ENCODE results near the gene TEX53. TPM values are rescaled to one million over a fixed set of nuclear protein-coding genes. Genes with fewer than 3 reads are reported as not detected.
A peak's percentile ranks its signal among the peaks of the same experiment; 100 is the strongest.

TEX53 gene
- total and polyA plus RNA-seq, 2 donors (not counting 1 experiment from before 2014, with no cell fraction given), result not detected

GRCh38 chr9:114643001-114643400 is 14.6 kb downstream of the TEX53 start:
- H2AFZ ChIP-seq (ENCODE audit: insufficient read depth, low read depth, low read length, poor library complexity, severe bottlenecking), result no peak overlapping the region
- Mint-ChIP-seq H3K27ac (peak overlapping the region; percentile 32), H3K27me3 (no peaks in the 10 kb centered on the region), H3K9me3 (ENCODE audit: insufficient read depth) (no peaks in the 10 kb centered on the region), H3K4me1 (peaks cover 9% of the 10 kb centered on the region), H3K4me3 (no peak overlapping the region)
- H3K36me3 ChIP-seq (replicated peaks in 1 of 2; ENCODE audit: control extremely low read depth in 1 of 2, control insufficient read depth in 1 of 2, extremely low read depth in 1 of 2, insufficient read depth in 2 of 2, low read length in 1 of 2), result peaks cover 2 to 74% of the 10 kb centered on the region in 2 experiments
- H3K27ac ChIP-seq (ENCODE audit: low read length in 2 of 2), result no peak overlapping the region
- H3K79me2 ChIP-seq (ENCODE audit: control insufficient read depth, insufficient read depth, low read length), result no peaks in the 10 kb centered on the region
- TF ChIP-seq, protein P1, sequence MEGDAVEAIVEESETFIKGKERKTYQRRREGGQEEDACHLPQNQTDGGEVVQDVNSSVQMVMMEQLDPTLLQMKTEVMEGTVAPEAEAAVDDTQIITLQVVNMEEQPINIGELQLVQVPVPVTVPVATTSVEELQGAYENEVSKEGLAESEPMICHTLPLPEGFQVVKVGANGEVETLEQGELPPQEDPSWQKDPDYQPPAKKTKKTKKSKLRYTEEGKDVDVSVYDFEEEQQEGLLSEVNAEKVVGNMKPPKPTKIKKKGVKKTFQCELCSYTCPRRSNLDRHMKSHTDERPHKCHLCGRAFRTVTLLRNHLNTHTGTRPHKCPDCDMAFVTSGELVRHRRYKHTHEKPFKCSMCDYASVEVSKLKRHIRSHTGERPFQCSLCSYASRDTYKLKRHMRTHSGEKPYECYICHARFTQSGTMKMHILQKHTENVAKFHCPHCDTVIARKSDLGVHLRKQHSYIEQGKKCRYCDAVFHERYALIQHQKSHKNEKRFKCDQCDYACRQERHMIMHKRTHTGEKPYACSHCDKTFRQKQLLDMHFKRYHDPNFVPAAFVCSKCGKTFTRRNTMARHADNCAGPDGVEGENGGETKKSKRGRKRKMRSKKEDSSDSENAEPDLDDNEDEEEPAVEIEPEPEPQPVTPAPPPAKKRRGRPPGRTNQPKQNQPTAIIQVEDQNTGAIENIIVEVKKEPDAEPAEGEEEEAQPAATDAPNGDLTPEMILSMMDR (IDR thresholded peaks at IDR 0.05), result no peak
- peaks cover 0 to 4% (median 0%) of the 10 kb centered on the region in 3 donors for H3K9me3 ChIP-seq (ENCODE audit: control extremely low read depth in 1 of 3, control insufficient read depth in 2 of 3, insufficient read depth in 1 of 3, low read length in 2 of 3)
- H3K4me3 ChIP-seq (ENCODE audit: control extremely low read depth in 1 of 5, extremely low read depth in 1 of 5, insufficient read depth in 1 of 5, low read depth in 2 of 5, low read length in 4 of 5), result no peak overlapping the region
- intact Hi-C loops (cut with micrococcal nuclease), result no loop called here
- DNase-seq, result no peak
- H3K9ac ChIP-seq (ENCODE audit: low read length), result no peak overlapping the region
- no peak overlapping the region for H3K4me2 ChIP-seq (replicated peaks; ENCODE audit: low read depth, low read length, poor library complexity, severe bottlenecking)
- ChIA-PET POLR2A (no interaction called here), CTCF (interaction anchor here (3.1 kb wide), 1 partner anchor 10 kb away, joined by 17 read pairs; no protein-coding TSS in a partner anchor)
- no peak for ATAC-seq (ENCODE audit: low read depth)
- H3K27me3 ChIP-seq (replicated peaks in 1 of 4; ENCODE audit: control extremely low read depth in 1 of 4, control insufficient read depth in 3 of 4, insufficient read depth in 4 of 4, low read length in 3 of 4), result no peaks in the 10 kb centered on the region
- peaks cover 5 to 7% of the 10 kb centered on the region in 2 donors for H3K4me1 ChIP-seq (ENCODE audit: control insufficient read depth in 2 of 2, insufficient read depth in 2 of 2, low read length in 2 of 2)
- WGBS (ENCODE audit: insufficient coverage), result 97% methylated on average over 8 of the region's 8 CpGs
- H4K20me1 ChIP-seq (ENCODE audit: control insufficient read depth, insufficient read depth, low read length, poor library complexity, severe bottlenecking), result no peaks in the 10 kb centered on the region

DNA sequence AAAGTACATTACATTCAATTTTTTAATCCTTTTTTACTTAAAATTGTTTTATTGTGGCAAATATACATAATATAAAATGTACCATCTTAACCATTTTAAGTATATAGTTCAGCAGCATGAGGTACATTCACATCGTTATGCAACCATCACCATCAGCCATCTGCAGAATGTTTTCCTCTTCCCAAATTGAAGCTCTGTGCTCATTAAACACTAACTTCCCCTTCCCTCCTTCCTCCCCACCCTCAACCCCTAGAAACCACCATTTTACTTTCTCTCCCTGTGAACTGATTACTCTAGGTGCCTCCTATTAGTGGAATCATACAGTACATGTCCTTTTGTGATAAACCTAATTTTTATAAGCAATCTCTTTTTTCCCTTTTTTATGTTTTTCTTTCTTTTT is 15.6 kb downstream of the TEX53 start:
- Histone ChIP-seq H3K4me2 (replicated peaks; ENCODE audit: low read depth, low read length, poor library complexity, severe bottlenecking) (peak overlapping the region; percentile 26), H3K4me1 (ENCODE audit: control insufficient read depth in 2 of 2, insufficient read depth in 2 of 2, low read length in 2 of 2) (peaks cover 5 to 7% of the 10 kb centered on the region in 2 donors), H3K4me3 (ENCODE audit: control extremely low read depth in 1 of 5, extremely low read depth in 1 of 5, insufficient read depth in 1 of 5, low read depth in 2 of 5, low read length in 4 of 5) (no peak overlapping the region), H3K9ac (ENCODE audit: low read length) (no peak overlapping the region), H3K27ac (ENCODE audit: low read length in 2 of 2) (peak overlapping the region in 1 of 2 donors; percentile 70), H3K79me2 (ENCODE audit: control insufficient read depth, insufficient read depth, low read length) (no peaks in the 10 kb centered on the region), H4K20me1 (ENCODE audit: control insufficient read depth, insufficient read depth, low read length, poor library complexity, severe bottlenecking) (no peaks in the 10 kb centered on the region), H2AFZ (ENCODE audit: insufficient read depth, low read depth, low read length, poor library complexity, severe bottlenecking) (no peak overlapping the region), H3K36me3 (replicated peaks in 1 of 2; ENCODE audit: control extremely low read depth in 1 of 2, control insufficient read depth in 1 of 2, extremely low read depth in 1 of 2, insufficient read depth in 2 of 2, low read length in 1 of 2) (peaks cover 2 to 76% of the 10 kb centered on the region in 2 experiments), H3K27me3 (replicated peaks in 1 of 4; ENCODE audit: control extremely low read depth in 1 of 4, control insufficient read depth in 3 of 4, insufficient read depth in 4 of 4, low read length in 3 of 4) (no peaks in the 10 kb centered on the region), H3K9me3 (ENCODE audit: control extremely low read depth in 1 of 3, control insufficient read depth in 2 of 3, insufficient read depth in 1 of 3, low read length in 2 of 3) (no peaks in the 10 kb centered on the region)
- H3K27ac Mint-ChIP-seq, result peak overlapping the region; percentile 76
- intact Hi-C loops (cut with micrococcal nuclease), result no loop called here
- H3K4me3 Mint-ChIP-seq, result no peak overlapping the region
- TF ChIP-seq EZH2 (IDR thresholded peaks at IDR 0.05; ENCODE audit: borderline replicate concordance, insufficient read depth, low read depth, low read length, poor library complexity, severe bottlenecking), result no peak
- TF ChIP-seq, protein P1 (IDR thresholded peaks at IDR 0.05), result no peak
- ChIA-PET CTCF (interaction anchor here (3.1 kb wide), 1 partner anchor 11 kb away, joined by 17 read pairs; no protein-coding TSS in a partner anchor), POLR2A (interaction anchor here (0.7 kb wide), 1 partner anchor 137 kb away, joined by 3 read pairs; no protein-coding TSS in a partner anchor)
- DNase-seq, result no peak
- ATAC-seq (ENCODE audit: low read depth), result no peak
- H3K27me3 Mint-ChIP-seq, result no peaks in the 10 kb centered on the region
- H3K4me1 Mint-ChIP-seq, result peaks cover 9% of the 10 kb centered on the region
- no peaks in the 10 kb centered on the region for H3K9me3 Mint-ChIP-seq (ENCODE audit: insufficient read depth)
- 0% methylated on average over 1 of the region's 1 CpG for WGBS (ENCODE audit: insufficient coverage)
